ENCODE measurements around the gene SKIC2.

The SKIC2 gene

GRCh38 chr6:31947864-31948263, 11.1 kb upstream of the SKIC2 start:
- no peak for TF ChIP-seq JUND (IDR thresholded peaks at IDR 0.05; ENCODE audit: low read depth)
- in situ Hi-C loops (cut with HindIII; ENCODE audit: low pct_unique_long_range_greater_than_20kb, low sequenced_read_pairs) = no loop called here
- DNase-seq (ENCODE audit: low read depth in 1 of 2, low spot score in 1 of 2) = no peak

- in situ Hi-C loops (cut with HindIII; ENCODE audit: low pct_unique_long_range_greater_than_20kb, low sequenced_read_pairs) = no loop called here
- DNase-seq (ENCODE audit: low read depth in 1 of 2, low spot score in 1 of 2) = no peak
- TF ChIP-seq JUND (IDR thresholded peaks at IDR 0.05; ENCODE audit: low read depth) = no peak
Measured at GRCh38 chr6:31948306-31948705, 10.7 kb upstream of the SKIC2 start.

- no peak for TF ChIP-seq JUND (IDR thresholded peaks at IDR 0.05; ENCODE audit: low read depth)
- in situ Hi-C loops (cut with HindIII; ENCODE audit: low pct_unique_long_range_greater_than_20kb, low sequenced_read_pairs) = no loop called here
- DNase-seq (ENCODE audit: low read depth in 1 of 2, low spot score in 1 of 2) = no peak
Measured at GRCh38 chr6:31948753-31949413, 10.1 kb upstream of the SKIC2 start.

GRCh38 chr6:31949926-31950548, 8.9 kb upstream of the SKIC2 start:
- no peak for TF ChIP-seq JUND (IDR thresholded peaks at IDR 0.05; ENCODE audit: low read depth)
- no peak for DNase-seq (ENCODE audit: low read depth in 1 of 2, low spot score in 1 of 2)
- in situ Hi-C loops (cut with HindIII; ENCODE audit: low pct_unique_long_range_greater_than_20kb, low sequenced_read_pairs) = no loop called here

GRCh38 chr6:31952140-31952805, 6.7 kb upstream of the SKIC2 start:
- in situ Hi-C loops (cut with HindIII; ENCODE audit: low pct_unique_long_range_greater_than_20kb, low sequenced_read_pairs) = no loop called here
- TF ChIP-seq JUND (IDR thresholded peaks at IDR 0.05; ENCODE audit: low read depth) = no peak
- DNase-seq (ENCODE audit: low read depth in 1 of 2, low spot score in 1 of 2) = peak; percentile 65 to 73

GRCh38 chr6:31952890-31953289, 6.1 kb upstream of the SKIC2 start:
- no peak for DNase-seq (ENCODE audit: low read depth in 1 of 2, low spot score in 1 of 2)

GRCh38 chr6:31954511-31954910, 4.5 kb upstream of the SKIC2 start:
- in situ Hi-C loops (cut with HindIII; ENCODE audit: low pct_unique_long_range_greater_than_20kb, low sequenced_read_pairs) = no loop called here

More at GRCh38 chr6:31952890-31953289, 6.1 kb upstream of the SKIC2 start:
- in situ Hi-C loops (cut with HindIII; ENCODE audit: low pct_unique_long_range_greater_than_20kb, low sequenced_read_pairs) = no loop called here
- TF ChIP-seq JUND (IDR thresholded peaks at IDR 0.05; ENCODE audit: low read depth) = no peak

GRCh38 chr6:31956796-31957195, 2.2 kb upstream of the SKIC2 start:
- no peak for DNase-seq (ENCODE audit: low read depth in 1 of 2, low spot score in 1 of 2)
- no peak for TF ChIP-seq JUND (IDR thresholded peaks at IDR 0.05; ENCODE audit: low read depth)
- in situ Hi-C loops (cut with HindIII; ENCODE audit: low pct_unique_long_range_greater_than_20kb, low sequenced_read_pairs) = no loop called here

More at GRCh38 chr6:31954511-31954910, 4.5 kb upstream of the SKIC2 start:
- no peak for TF ChIP-seq JUND (IDR thresholded peaks at IDR 0.05; ENCODE audit: low read depth)
- DNase-seq (ENCODE audit: low read depth in 1 of 2, low spot score in 1 of 2) = no peak

- no peak for TF ChIP-seq JUND (IDR thresholded peaks at IDR 0.05; ENCODE audit: low read depth)
- in situ Hi-C loops (cut with HindIII; ENCODE audit: low pct_unique_long_range_greater_than_20kb, low sequenced_read_pairs) = no loop called here
- DNase-seq (ENCODE audit: low read depth in 1 of 2, low spot score in 1 of 2) = no peak
Measured at GRCh38 chr6:31958412-31958740, 599 bp upstream of the SKIC2 start.

GRCh38 chr6:31961616-31962015, 2.6 kb downstream of the SKIC2 start:
- in situ Hi-C loops (cut with HindIII; ENCODE audit: low pct_unique_long_range_greater_than_20kb, low sequenced_read_pairs) = no loop called here

GRCh38 chr6:31963921-31964320, 4.9 kb downstream of the SKIC2 start:
- DNase-seq (ENCODE audit: low read depth in 1 of 2, low spot score in 1 of 2) = no peak
- no peak for TF ChIP-seq JUND (IDR thresholded peaks at IDR 0.05; ENCODE audit: low read depth)
- in situ Hi-C loops (cut with HindIII; ENCODE audit: low pct_unique_long_range_greater_than_20kb, low sequenced_read_pairs) = no loop called here

More at GRCh38 chr6:31961616-31962015, 2.6 kb downstream of the SKIC2 start:
- no peak for TF ChIP-seq JUND (IDR thresholded peaks at IDR 0.05; ENCODE audit: low read depth)
- DNase-seq (ENCODE audit: low read depth in 1 of 2, low spot score in 1 of 2) = no peak

- DNase-seq (ENCODE audit: low read depth in 1 of 2, low spot score in 1 of 2) = no peak
- in situ Hi-C loops (cut with HindIII; ENCODE audit: low pct_unique_long_range_greater_than_20kb, low sequenced_read_pairs) = no loop called here
- TF ChIP-seq JUND (IDR thresholded peaks at IDR 0.05; ENCODE audit: low read depth) = no peak
Measured at GRCh38 chr6:31965700-31966099, 6.7 kb downstream of the SKIC2 start.

- TF ChIP-seq JUND (IDR thresholded peaks at IDR 0.05; ENCODE audit: low read depth) = no peak
- no peak for DNase-seq (ENCODE audit: low read depth in 1 of 2, low spot score in 1 of 2)
- in situ Hi-C loops (cut with HindIII; ENCODE audit: low pct_unique_long_range_greater_than_20kb, low sequenced_read_pairs) = no loop called here
Measured at GRCh38 chr6:31966506-31966905, 7.5 kb downstream of the SKIC2 start.

All from T47D (cell line).